NCI-H146 (cell line): ENCODE results near the gene SKOR2.

ENCODE experiments used
- DNase-seq: peaks from one replicate; lab custom pipeline; 2025; lab: John Stamatoyannopoulos, UW

Gene SKOR2, protein sequence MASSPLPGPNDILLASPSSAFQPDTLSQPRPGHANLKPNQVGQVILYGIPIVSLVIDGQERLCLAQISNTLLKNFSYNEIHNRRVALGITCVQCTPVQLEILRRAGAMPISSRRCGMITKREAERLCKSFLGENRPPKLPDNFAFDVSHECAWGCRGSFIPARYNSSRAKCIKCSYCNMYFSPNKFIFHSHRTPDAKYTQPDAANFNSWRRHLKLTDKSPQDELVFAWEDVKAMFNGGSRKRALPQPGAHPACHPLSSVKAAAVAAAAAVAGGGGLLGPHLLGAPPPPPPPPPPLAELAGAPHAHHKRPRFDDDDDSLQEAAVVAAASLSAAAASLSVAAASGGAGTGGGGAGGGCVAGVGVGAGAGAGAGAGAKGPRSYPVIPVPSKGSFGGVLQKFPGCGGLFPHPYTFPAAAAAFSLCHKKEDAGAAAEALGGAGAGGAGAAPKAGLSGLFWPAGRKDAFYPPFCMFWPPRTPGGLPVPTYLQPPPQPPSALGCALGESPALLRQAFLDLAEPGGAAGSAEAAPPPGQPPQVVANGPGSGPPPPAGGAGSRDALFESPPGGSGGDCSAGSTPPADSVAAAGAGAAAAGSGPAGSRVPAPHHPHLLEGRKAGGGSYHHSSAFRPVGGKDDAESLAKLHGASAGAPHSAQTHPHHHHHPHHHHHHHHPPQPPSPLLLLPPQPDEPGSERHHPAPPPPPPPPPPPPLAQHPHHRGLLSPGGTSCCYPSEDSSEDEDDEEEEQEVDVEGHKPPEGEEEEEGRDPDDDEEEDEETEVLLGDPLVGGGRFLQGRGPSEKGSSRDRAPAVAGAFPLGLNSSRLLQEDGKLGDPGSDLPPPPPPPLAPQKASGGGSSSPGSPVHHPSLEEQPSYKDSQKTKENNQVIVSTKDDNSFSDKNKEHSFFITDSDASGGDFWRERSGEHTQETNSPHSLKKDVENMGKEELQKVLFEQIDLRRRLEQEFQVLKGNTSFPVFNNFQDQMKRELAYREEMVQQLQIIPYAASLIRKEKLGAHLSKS

DNA sequence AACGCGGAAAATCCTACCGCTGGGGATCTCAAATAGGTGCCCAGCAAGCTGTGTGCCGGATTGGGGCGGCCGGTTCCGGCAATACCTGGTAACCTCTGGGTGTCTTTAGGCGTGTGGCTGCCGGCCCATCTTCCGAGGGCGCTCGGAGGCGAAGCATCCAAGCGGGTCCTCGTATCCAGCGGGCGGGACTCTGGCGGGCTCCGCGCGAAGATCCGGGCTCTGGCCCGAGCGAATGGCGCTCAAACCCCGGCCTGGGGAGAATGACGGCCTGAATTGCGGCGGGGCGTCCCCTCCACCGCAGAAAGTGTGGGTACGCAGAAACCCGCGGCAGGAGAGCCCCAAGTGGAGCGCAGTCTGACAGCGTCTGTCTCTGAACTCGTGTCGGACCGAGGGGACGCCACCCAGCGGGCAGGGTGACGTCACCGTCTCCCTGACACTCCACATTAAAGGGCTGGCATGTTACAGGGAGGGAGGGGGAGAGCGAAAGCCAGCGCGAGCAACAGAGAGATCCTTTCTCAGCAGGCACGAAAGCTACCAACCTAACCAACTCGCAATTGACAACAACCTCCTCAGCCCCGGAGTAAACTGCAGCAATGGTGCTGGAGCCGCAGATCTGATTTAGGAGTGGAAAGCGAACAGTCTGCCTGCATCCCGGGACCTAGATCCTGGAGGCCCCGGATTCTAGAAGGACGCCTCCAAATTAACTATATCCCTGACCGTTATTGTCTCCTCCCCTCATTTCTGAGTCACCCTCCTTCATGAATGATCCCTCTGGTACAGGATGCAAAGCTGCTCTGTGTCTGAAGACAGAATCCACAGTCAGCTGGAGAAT, at the start of gene SKOR2:
Gene SKOR2, minus strand, starts transcription at position 372 of the 832 bp plus-strand sequence. CDS start 2,477 bp downstream, outside the sequence.
- no peak for DNase-seq

DNA sequence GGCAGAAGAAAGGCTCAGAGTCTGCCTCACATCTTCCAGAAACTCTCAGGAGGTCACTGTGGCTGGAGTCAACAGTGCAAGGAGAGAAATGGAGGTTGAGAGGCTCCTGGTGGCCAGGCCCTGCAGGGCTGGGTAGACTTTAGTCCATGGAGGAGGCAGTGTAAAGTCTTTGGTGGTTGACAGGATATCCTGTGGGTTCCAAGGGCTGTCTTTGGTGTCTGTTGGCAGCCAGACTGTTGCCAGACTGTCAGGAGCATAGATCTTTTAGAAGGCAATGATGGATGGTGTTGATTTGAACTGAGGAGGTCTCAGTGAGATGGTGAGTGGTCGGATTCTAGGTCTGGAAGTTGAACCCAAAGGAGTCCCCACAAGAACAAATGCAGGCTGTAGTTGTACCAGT, 45.0 kb upstream of the SKOR2 start:
- DNase-seq, result no peak

DNA sequence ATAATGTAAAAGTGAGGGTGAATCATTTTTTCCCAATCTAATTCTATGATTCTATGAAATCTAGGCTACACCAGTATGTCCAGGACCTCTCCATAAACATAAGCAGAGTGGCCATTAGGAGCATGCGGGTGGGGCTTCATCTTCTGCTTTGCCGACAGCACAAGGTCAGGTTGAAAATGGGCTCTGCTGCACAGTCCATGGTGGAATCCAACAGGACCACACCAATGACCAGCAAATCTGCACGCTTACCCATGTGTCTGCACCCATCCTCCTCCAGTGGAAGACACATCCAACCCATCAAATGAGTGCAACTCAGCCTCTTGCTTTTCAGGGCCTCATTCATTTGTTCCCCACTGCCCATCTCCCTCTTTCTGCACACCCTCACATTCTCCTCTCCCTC, 43.3 kb upstream of the SKOR2 start:
- no peak for DNase-seq

DNA sequence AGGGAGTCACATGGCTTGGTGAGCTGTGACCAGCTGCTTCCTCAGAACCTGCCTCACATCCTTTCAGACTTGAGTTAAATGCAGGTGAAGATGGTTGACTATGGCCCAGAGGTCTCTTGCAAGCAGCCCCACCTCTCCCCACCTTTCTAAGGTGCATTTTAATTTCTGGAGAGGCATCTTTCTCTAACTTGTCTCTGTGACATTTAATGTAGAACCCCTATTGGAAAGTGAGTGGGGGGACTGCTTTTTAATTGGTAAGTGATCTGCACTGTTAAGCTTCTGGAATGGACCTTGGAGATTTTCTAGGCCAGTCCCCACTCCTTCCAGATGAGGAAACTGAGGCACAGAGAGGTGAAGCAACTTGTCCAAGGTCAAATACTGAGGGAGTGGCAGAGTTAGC, 37.3 kb upstream of the SKOR2 start:
- DNase-seq, result no peak

DNA sequence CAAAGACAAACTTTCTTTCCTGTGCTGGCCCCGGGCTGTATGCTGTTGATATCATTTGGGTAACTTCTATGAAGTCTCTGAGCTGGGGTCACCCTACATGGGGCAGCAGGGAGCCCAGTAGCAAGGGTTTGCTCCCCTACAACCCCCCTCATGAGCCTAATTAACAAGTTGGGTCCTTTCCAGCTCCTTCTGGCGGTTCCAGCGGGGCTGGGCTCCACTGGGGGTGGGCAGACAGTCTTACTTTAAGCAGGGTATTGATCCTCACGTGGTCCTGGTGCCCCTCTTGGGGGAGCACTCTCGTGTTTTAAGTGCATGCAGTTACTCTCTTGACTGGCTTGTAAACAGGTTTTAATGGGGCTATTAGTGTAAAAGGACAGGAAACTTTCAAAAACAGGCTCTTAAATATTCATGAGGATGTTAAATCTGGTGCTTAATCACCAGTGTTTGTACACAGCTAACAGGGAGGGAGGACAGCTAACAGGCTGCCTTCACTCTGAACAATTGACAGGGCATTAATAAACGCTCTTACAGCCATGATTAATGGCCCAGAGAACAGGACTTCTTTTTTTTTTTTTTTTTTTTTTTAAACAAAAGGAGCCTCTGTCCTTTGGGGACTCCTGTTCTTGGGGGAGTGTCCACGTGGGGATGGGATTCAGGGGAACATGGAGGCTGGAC, 36.6 kb upstream of the SKOR2 start:
- DNase-seq, result no peak

DNA sequence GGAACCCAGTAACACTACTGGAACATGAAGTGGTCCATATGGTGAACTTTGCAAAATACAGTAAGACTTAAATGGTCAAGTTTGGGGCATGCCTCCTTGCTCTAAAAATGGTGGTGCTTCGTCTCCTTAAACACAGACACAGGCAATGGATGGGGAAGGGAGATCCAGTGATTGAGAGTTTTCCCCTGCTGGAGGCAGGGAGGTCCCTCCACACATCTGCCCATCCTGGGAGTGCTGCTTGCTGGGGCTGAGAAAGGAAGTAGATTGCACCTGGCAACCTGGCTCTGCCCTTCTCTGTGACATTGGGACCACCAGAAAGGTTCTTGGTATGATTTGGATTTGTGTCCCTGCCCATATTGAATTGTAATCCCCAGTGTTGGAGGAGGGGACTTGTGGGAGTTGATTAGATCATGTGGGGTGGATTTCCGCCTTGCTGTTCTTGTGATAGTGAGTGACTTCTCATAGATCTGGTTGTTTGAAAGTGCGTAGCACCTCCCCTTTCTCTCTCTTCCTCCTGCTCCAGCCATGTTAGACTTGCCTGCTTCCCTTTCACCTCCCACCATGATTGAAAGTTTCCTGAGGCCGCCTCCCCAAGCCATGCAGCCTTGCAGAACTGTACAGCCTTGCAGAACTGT, 35.4 kb upstream of the SKOR2 start:
- DNase-seq, result no peak

DNA sequence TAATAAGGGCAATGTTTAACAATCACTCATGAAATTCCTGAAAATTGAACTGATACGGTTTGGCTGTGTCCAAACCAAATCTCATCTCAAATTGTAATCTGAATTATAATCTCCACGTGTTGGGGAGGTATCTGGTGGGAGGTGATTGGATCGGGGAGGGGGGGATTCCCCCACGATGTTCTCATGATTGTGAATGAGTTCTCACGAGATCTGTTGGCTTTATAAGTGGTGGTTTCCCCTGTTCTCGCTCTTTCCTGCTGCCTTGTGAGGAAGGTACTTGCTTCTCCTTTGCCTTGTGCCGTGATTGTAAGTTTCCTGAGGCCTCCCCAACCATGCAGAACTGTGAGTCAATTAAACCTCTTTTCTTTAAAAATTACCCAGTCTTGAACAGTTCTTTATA, 34.0 kb upstream of the SKOR2 start:
- DNase-seq, result no peak

DNA sequence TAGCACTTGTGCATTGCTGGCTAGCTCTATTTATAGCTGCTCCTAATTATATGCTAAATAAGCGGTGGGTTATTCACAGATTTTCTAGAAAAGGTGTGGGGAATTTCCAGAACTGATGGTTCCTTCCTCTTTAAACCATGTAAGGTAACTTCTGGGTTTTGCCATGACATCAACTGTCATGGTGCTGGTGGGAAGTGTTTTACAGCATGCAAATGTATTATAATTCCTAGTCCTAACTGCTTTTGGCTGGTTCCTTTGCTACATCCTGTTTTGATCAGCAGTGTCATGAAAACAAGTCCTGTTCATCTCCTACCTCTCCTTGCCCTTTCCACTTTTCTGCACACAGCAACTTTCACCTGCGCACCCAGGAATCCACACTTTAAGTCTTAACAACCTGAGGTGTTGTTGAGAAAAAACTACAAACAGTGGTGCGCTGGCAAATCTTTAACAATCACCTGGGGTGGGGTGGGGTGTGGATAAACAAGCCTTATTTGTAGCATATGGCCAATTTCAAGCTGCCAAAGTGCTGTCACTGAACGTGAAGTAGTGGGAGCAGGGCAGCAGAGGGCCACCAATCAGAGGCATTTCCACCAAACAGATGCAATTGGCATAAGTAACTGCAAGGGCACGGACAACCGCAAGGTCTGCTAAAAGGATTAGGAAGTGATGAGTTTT, 33.4 kb upstream of the SKOR2 start:
- DNase-seq, result no peak

DNA sequence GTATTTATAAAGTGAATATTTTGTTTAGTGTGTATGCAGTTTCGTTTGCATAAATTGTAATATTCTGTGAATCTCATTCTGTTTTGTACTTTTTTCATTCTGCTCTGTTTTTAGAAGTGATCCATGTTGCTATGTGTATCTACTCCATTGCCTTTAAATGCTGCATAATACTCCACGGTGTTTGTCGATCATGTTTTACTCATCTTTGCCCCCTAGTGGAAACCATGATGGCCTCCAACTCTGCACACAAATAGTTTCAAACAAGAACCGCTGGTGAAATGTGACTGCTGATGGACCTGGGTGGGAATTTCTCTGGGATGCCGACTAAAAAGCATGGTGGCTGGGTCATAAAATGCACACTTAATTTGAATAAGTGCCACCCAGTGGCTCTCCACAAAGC, 32.0 kb upstream of the SKOR2 start:
- peak; percentile 51 for DNase-seq

DNA sequence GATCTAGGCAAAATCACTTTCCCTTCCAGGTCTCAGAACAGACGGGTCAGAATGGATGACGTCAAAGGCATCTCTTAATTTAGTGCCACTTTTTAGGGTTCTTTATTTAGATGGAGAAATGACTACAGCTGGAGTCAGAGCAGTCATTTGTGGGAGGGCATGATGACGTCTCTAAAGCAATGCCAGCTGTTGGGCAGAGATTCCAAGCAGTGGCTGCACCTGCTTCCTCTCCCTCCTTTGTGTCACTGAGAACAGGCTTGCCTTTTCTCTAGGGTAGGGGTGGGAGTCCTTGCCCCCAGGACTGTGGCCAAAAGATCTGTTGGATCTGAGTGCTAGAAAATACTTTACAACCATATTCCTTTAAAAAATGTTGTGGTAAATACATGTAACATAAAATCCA, 28.7 kb upstream of the SKOR2 start:
- DNase-seq, result no peak

DNA sequence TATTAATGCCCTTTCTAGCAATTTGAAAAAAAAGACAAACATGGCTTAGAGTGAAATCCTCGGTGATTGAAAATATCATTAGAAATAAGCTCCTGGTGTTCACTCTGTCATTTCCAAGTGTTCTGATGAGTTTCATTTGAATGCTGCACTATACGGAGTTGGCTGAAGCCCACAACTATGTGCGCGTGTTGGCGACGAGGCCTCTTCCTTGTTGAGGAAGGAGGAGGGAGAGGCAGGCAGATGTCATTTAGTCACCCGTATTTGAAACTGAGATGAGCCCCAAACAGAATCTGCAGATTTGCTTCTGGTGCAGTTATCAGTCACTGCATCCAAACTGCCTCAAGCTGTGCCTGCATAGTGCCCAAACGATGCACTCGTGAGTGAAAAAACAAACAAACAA, 23.5 kb upstream of the SKOR2 start:
- DNase-seq, result no peak

DNA sequence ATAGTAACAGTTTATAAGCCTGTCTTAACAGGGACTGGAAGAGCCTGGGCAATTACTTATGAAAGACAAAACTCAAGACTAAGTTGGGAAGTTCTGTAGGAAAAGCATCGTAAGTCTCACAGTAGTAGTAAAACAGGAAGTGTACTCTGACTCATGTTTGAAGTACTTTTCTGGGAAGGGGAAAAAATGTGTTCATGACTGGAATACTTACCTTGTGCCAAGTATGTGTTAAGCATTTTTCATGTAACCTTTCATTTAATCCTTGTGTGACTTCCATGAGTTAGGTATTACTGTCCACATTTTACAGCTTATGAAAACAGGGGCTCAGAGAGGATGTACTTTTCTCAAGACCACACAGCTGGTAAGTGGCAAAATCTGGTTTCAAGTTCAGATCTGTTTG, 13.7 kb upstream of the SKOR2 start:
- no peak for DNase-seq

DNA sequence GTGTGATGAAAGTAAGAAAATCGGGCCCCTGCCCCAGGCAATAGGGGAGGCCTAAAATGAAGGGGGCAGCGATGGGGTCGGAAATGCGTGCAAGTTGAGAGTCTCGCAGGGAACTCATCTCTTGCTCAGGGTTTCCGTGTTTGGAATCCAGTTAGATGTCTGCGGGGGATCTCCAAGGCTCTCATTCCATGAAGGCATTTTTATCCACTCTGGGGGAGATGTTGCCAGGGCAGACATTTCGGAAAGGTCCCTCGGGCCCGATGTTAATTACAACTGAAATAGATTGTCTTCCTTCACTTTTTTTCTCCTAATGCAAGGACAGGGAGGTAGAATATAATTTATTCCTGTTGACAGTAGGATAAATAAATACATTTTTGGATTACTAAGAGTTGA, 12.8 kb upstream of the SKOR2 start:
- DNase-seq, result no peak

DNA sequence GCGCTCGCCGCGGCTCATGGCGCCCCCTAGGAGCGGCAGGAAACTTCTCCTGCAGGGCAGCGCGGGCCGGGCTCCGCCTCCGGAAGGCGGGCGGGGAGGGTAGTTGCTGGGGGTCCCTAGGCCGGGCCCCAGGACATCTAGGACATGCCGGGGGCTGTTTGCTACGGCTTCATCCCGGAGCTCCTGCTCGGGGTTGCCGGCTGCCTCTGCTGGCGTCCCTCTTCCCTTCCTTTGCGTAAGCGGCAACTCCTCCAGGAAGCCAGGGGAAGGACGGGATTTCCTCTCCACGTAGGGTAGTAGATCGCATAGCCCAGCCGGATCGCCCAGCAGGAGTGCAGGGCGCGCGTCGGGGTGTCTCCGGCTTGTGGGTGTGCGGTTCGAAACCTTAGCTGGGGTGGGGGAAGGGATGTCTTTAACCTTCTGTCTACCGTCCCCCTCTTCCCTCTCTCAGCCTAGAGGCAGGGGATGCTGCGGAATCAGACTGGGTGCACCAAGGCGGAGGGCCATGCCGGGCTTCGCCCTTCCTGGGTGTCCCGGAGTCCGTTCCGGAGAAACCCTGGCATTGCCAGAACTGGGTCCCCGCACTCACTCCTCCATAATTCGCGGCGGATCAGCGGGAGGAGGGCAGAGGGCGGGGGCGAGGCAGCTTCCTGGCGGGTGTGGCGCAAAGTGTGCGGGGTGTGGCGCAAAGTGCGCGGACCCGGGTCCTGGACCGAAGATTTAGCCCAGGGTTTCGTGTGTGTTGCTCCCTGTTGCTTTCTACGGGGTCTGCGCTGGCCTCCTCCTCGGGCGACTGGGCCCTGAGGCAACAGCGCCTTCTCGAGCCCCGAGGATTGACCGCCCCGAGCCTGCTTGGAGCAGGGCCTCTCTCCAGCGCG, 12.2 kb upstream of the SKOR2 start:
- no peak for DNase-seq

DNA sequence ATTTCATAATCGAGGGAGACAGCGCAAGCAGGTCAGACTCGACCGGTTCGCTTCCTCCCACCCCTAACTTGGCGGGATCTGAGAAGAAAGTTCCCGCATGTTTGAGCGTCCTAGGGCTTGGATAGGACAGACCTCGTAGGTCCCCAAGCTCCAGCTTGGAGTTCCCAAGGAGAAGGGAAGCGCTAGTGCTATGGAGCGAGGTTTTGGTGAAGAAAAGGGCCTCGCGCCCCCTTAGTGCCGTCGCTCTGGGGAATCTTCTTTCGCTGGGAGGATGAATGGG, 11.6 kb upstream of the SKOR2 start:
- DNase-seq, result no peak

DNA sequence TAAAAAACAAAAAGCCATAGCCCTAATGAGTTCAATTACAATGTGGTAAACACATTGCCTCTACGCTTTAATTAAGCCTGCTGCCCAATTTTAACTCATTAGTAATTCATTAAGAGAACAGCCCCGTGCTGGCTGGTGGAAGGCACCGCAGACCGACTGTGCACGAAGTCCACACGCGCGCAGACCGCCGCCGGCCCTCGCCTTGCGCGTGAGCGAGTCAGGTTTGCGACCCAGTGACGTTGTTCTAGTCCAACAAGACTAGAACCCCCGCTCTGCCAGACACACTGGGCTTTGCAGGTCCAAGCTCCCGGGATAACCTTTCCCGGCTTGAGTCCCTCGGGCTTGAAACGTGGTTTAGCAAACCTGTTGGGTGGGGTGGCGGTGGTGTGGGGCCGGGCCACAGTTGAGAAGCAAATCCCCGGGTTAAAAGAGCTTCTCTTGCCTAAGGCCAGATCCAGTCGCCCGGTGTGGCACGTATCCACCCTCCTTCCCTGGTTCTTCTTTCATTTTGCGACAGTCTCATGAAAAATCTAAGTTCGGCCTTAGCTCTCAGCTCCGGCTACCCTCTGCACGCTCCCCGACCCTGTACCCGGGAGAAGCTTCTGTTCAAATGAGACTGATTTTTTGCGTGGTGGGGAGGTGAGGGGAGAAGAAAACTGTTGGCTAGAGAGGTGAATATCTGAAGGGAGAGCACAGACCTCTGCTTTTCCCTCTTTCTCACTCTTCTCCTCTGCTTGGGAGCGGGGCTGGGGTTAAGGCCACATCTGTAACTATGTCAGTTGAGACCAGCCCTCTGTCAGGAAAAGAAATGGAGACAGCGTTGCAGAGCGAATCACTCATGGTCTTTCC, 11.1 kb upstream of the SKOR2 start:
- DNase-seq, result no peak

DNA sequence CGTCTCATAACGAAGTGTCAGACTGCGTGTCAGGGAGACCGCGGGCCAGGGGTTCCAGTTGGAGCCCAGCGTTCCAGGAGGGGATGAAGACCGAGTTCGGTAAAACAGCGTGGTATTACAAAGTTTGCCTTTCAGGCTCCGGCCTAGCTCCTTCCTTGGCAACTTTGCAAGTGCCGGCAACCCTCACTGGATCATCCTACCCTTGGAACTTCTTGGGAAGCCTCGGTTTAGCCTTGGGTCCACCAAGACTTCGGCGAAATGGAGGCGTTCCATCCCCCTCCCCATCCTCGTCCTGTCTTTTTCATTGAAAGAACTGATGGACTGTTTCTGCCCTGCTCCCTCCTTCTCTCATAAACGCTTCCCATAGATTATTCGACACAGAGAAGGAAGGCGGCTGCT, 10.4 kb upstream of the SKOR2 start:
- DNase-seq, result no peak

DNA sequence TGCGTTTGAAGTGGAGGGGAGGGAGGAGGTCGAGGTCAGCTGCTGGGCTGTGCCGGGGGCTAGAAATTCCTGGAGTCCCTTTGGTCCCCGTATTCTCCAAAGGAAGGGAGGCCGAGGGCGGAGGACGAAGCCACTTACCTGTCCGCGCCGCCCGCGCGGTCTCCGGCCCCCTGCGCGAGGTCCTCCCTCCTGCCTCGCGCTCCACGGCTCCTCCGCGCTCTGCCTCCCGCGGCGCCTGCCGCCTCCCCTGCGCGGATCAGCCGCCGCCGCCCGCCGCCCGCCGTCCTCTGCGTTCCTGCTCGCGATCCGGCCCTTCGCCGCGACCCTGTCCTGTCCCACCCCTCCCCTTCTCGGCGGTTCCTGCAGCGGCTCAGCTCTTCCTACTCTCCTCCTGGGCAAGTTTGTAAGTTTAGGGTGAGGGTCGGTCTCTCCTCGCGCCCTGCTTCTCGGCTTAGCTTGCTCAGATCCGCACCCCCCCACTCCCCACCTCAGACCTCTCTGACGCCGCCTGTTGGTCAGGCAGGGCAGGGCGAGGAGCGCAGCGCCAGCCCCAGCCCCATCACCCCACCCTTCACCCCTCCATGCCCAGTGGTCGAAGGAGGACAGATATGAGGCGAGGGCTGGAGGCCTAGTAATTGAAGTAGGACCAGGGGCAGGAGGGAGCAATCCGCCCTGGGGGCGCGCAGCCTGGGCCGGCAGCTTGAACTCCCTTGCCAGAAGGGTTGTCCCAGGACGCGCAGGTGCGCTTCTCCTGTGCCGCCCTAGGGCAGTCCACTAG, 9.7 kb upstream of the SKOR2 start:
- DNase-seq, result no peak
